Activated T-helper 9 cell treated with anti-CD3 and anti-CD28 coated beads, Interleukin-2, amount 50 U/mL, for 16 hours (primary cell): ENCODE results near the gene IPO9.

Source experiments
- DNase-seq: peaks from one replicate; pipeline ENCODE4 v3.0.0-alpha.2; 2020; ENCODE audit warnings: low read depth

The IPO9 gene

GRCh38 chr1:201906336-201906735 is 77.4 kb downstream of the IPO9 start:
- DNase-seq: no peak

- no peak for DNase-seq
Observed at GRCh38 chr1:201907621-201908020, 78.7 kb downstream of the IPO9 start.

- DNase-seq: no peak
Observed at GRCh38 chr1:201911826-201912571, 83.0 kb downstream of the IPO9 start.

- no peak for DNase-seq
Observed at GRCh38 chr1:201912832-201913231, 83.9 kb downstream of the IPO9 start.

GRCh38 chr1:201914456-201915235 is 85.7 kb downstream of the IPO9 start:
- no peak for DNase-seq

GRCh38 chr1:201916649-201917249 is 87.8 kb downstream of the IPO9 start:
- no peak for DNase-seq

- no peak for DNase-seq
Observed at GRCh38 chr1:201917362-201918033, 88.5 kb downstream of the IPO9 start.

- no peak for DNase-seq
Observed at GRCh38 chr1:201918343-201918742, 89.4 kb downstream of the IPO9 start.

- DNase-seq: no peak
Observed at GRCh38 chr1:201921952-201922558, 93.1 kb downstream of the IPO9 start.

GRCh38 chr1:201925301-201925567 is 96.3 kb downstream of the IPO9 start:
- DNase-seq: no peak

- DNase-seq: no peak
Observed at GRCh38 chr1:201925981-201926645, 97.2 kb downstream of the IPO9 start.

- no peak for DNase-seq
Observed at GRCh38 chr1:201928266-201928665, 99.3 kb downstream of the IPO9 start.

GRCh38 chr1:201930137-201930536 is 101.2 kb downstream of the IPO9 start:
- no peak for DNase-seq

- no peak for DNase-seq
Observed at GRCh38 chr1:201930803-201931202, 101.8 kb downstream of the IPO9 start.
